Measurements from ENCODE around the gene STK33.

DNA sequence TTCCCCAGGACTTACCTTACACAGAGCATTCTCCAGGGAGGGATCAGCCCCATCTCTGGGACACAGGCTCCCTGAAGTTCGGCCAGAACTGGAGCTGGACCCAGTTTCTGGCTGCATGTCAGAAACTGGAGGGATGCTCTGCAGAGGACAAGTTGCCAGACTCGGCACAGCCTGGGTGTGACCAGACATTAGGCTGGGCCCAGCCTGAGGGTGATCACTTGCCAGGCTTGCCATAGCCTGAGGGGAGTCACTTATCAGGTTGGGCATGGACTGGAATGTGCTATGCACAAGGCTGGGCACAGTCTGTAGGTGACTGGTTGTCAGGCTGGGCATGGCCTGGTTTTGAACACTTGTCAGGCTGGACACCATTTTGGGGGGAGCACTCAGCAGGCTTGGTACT, 30.7 kb upstream of the STK33 start:
- TF ChIP-seq POLR2A (IDR thresholded peaks at IDR 0.05; ENCODE audit: low read length) = no peak
- no peak for TF ChIP-seq GATA1 (IDR thresholded peaks at IDR 0.05; ENCODE audit: low read depth, low read length)

Data from erythroblast (primary cell).